Fibroblast of villous mesenchyme (primary cell): Measurements from ENCODE around the gene ARHGEF38. TPM values are rescaled to one million over a fixed set of nuclear protein-coding genes. Genes with fewer than 3 reads are reported as not detected.
"Not testable (repeated sequence)": the region's sequence is repeated elsewhere in the genome, so short reads cannot be mapped to it uniquely, and the experiment has no call there.

Source experiments
- DNase-seq: peaks from one replicate; pipeline ENCODE4 v3.0.0-alpha.2; 2010; ENCODE audit warnings: low read depth
- H3K4me3 ChIP-seq: 2 replicates; pipeline ENCODE4 v1.5.1; 2011; ENCODE audit warnings: low read depth, mild to moderate bottlenecking, low read length
- CTCF ChIP-seq: IDR thresholded peaks from 2 replicates; pipeline ENCODE4 v1.5.1; 2012; ENCODE audit warnings: low read depth, mild to moderate bottlenecking, low read length; ENCODE audit not compliant: insufficient read depth
- small RNA-seq: library from RNA; depleted of rRNA; stranded (forward); fragments of <200 nt; gene quantifications from one replicate; pipeline ENCODE3, GENCODE V24; 2012
- total RNA-seq: library from RNA; depleted of rRNA; stranded (reverse); fragments of >200 nt; gene quantifications from 2 replicates; pipeline ENCODE4 v1.2.3, GENCODE V29; 2012

Gene ARHGEF38
- total RNA-seq, 1 donor: not detected

GRCh38 chr4:105725623-105726022, 173.2 kb downstream of the ARHGEF38 start:
- DNase-seq: no peak
- no peak overlapping the region for H3K4me3 ChIP-seq
- no peak for TF ChIP-seq CTCF

GRCh38 chr4:105729895-105730294, 177.5 kb downstream of the ARHGEF38 start:
- H3K4me3 ChIP-seq, DNase-seq: not testable (repeated sequence)

Small RNA genes lying within 50 kb of the gene (small RNA-seq; reads per million reads assigned to genes)
- not detected for gene ATP5F1EP1

Other genes starting within 250 kb of the ARHGEF38 start
- gene PPA2, start 78.6 kb upstream of the ARHGEF38 start, total RNA-seq: 84.1 and 103 TPM in 2 replicates
- 13.9 and 18.6 TPM in 2 replicates for gene INTS12, start 156.1 kb downstream of the ARHGEF38 start, total RNA-seq
- 11.0 and 22.5 TPM in 2 replicates for gene GSTCD, start 156.2 kb downstream of the ARHGEF38 start, total RNA-seq